ENCODE data around the gene RAB3A. TPM values are rescaled to one million over a fixed set of nuclear protein-coding genes. Genes with fewer than 3 reads are reported as not detected.

The RAB3A gene
- polyA plus RNA-seq, 2 of the 4 experiments (the other 2 are of a cell fraction): 0.39 to 1.0 TPM

- Histone ChIP-seq H3K9me3 (no peaks in the 10 kb centered on the region), H3K4me2 (no peak overlapping the region), H3K27ac (no peak overlapping the region), H3K4me1 (peaks cover 10% of the 10 kb centered on the region; the same call in 2 of the 3 replicates), H3K4me3 (no peak overlapping the region)
- FAIRE-seq (no peak), DNase-seq (ENCODE audit: low read depth in 1 of 2, low spot score in 1 of 2) (no peak), ATAC-seq (no peak)
- ChIA-PET POLR2A (interaction anchor here (0.6 kb wide), 1 partner anchor 74 kb away, joined by 3 read pairs; no protein-coding TSS in a partner anchor), CTCF (interaction anchor here (0.7 to 1.3 kb wide), 2 partner anchors 35 to 52 kb away, joined by 4 read pairs; no protein-coding TSS in a partner anchor)
- no peak for TF ChIP-seq GATA3 (IDR thresholded peaks at IDR 0.05; ENCODE audit: borderline replicate concordance)
- WGBS (ENCODE audit: missing lambda C conversion rate): 90% methylated on average over 18 of the region's 18 CpGs
Observed at GRCh38 chr19:18197306-18197705, 6.5 kb downstream of the RAB3A start.

GRCh38 chr19:18196511-18196845, 7.4 kb downstream of the RAB3A start:
- POLR2A ChIA-PET: no interaction called here
- peaks cover 14% of the 10 kb centered on the region; the same call in 2 of the 3 replicates for H3K4me1 ChIP-seq
- WGBS (ENCODE audit: missing lambda C conversion rate): 91% methylated on average over 7 of the region's 7 CpGs
- TF ChIP-seq NPAS2 (CRISPR knock-in tag; IDR thresholded peaks at IDR 0.05; ENCODE audit: borderline replicate concordance) (no peak), ELK1 (IDR thresholded peaks at IDR 0.05; ENCODE audit: low read depth, low read length) (no peak), HMGXB4 (CRISPR knock-in tag; IDR thresholded peaks at IDR 0.05; ENCODE audit: borderline replicate concordance) (no peak), SREBF2 (IDR thresholded peaks at IDR 0.05) (no peak), HDAC2 (IDR thresholded peaks at IDR 0.05) (no peak), FOSL2 (IDR thresholded peaks at IDR 0.05) (no peak), FOSL2 (CRISPR knock-in tag; IDR thresholded peaks at IDR 0.05) (no peak), EP300 (IDR thresholded peaks at IDR 0.05) (no peak), ZNF302 (CRISPR knock-in tag; IDR thresholded peaks at IDR 0.05) (no peak), NFE2L2 (conservative IDR thresholded peaks at IDR 0.05; ENCODE audit: low read length) (no peak), RNF2 (IDR thresholded peaks at IDR 0.05; ENCODE audit: borderline replicate concordance, low read depth) (no peak), POLR2A (IDR thresholded peaks at IDR 0.05; ENCODE audit: low read length) (no peak), HOXA7 (CRISPR knock-in tag; IDR thresholded peaks at IDR 0.05) (no peak), CEBPB (IDR thresholded peaks at IDR 0.05) (no peak), MAX (IDR thresholded peaks at IDR 0.05) (no peak), KDM5A (IDR thresholded peaks at IDR 0.05) (no peak), SMC3 (IDR thresholded peaks at IDR 0.05) (no peak)
- no peaks in the 10 kb centered on the region for H3K9me3 ChIP-seq
- no peak overlapping the region for H3K4me2 ChIP-seq
- FAIRE-seq (no peak), DNase-seq (ENCODE audit: low read depth in 1 of 2, low spot score in 1 of 2) (no peak), ATAC-seq (no peak)
- H3K4me3 ChIP-seq: no peak overlapping the region
- no peak overlapping the region for H3K27ac ChIP-seq
- CTCF ChIA-PET: interaction anchor here (0.8 to 1.3 kb wide), 2 partner anchors 35 to 55 kb away, joined by 3 to 4 read pairs; no protein-coding TSS in a partner anchor

- WGBS (ENCODE audit: missing lambda C conversion rate): 60% methylated on average over 11 of the region's 27 CpGs
- Histone ChIP-seq H3K4me1 (peaks cover 14% of the 10 kb centered on the region; the same call in 2 of the 3 replicates), H3K9me3 (no peaks in the 10 kb centered on the region), H3K4me3 (no peak overlapping the region), H3K4me2 (peak overlapping the region; percentile 77), H3K27ac (no peak overlapping the region)
- no peak for ATAC-seq
- ChIA-PET CTCF (interaction anchor here (0.8 to 5.8 kb wide), 5 partner anchors 34 to 82 kb away, joined by 3 to 60 read pairs (median 4); a partner anchor contains a TSS), POLR2A (interaction anchor here (1.2 kb wide), 1 partner anchor 10 kb away, joined by 4 read pairs; no protein-coding TSS in a partner anchor)
- no peak for DNase-seq (ENCODE audit: low read depth in 1 of 2, low spot score in 1 of 2)
- no peak for FAIRE-seq
- TF ChIP-seq HOXA7 (CRISPR knock-in tag; IDR thresholded peaks at IDR 0.05) (no peak), EP300 (IDR thresholded peaks at IDR 0.05) (no peak), JUN (IDR thresholded peaks at IDR 0.05) (no peak), ATOH8 (CRISPR knock-in tag; IDR thresholded peaks at IDR 0.05; ENCODE audit: low read depth) (no peak), CBX2 (IDR thresholded peaks at IDR 0.05; ENCODE audit: borderline replicate concordance, low read depth) (no peak), MAFK (IDR thresholded peaks at IDR 0.05; ENCODE audit: partially characterized antibody) (no peak), GATA3 (IDR thresholded peaks at IDR 0.05; ENCODE audit: borderline replicate concordance) (no peak), ZNF302 (CRISPR knock-in tag; IDR thresholded peaks at IDR 0.05) (no peak), HOXB13 (CRISPR knock-in tag; IDR thresholded peaks at IDR 0.05; ENCODE audit: low read depth) (no peak), HES2 (IDR thresholded peaks at IDR 0.05) (no peak)
Observed at GRCh38 chr19:18194554-18195238, 9.1 kb downstream of the RAB3A start.

Data from A549 (cell line).